Caco-2 (cell line): ENCODE measurements around the gene DVL1. TPM values are rescaled to one million over a fixed set of nuclear protein-coding genes. Genes with fewer than 3 reads are reported as not detected.
A peak's percentile ranks its signal among the peaks of the same experiment; 100 is the strongest.

Experiments
- BruUV-seq: library from RNA; stranded (reverse); fragments of 400-500 nt; replicated peaks from 2 replicates; lab custom pipeline; 2021; lab: Mats Ljungman, UMichigan
- CTCF ChIA-PET: fragments of 300-600 bp; sonication (Branson Sonifier 250); formaldehyde crosslinking; loops from one replicate; lab custom pipeline; 2022; ENCODE audit warnings: antibody characterized with exemption; lab: Charles Lee
- POLR2A ChIA-PET: fragments of 300-600 bp; sonication (Branson Sonifier 250); formaldehyde crosslinking; loops from one replicate; lab custom pipeline; 2022; ENCODE audit warnings: antibody characterized with exemption; lab: Charles Lee
- DNase-seq, 2 experiments: peaks; one replicate each; pipeline versions ENCODE4 v3.0.0 to v3.0.0-alpha.2; 2020 to 2022
- H3K27me3 ChIP-seq: replicated peaks from 2 replicates; pipeline ENCODE4 v1.6.0; 2011; ENCODE audit warnings: low read length; ENCODE audit not compliant: control insufficient read depth, insufficient read depth
- H3K36me3 ChIP-seq: 2 replicates; pipeline ENCODE4 v1.5.1; 2011; ENCODE audit warnings: low read length; ENCODE audit not compliant: control insufficient read depth, insufficient read depth
- H3K4me1 ChIP-seq: fragments of 250-450 bp; sonication (Bioruptor Pico); 2 replicates; pipeline ENCODE4 v1.5.1; 2020; ENCODE audit warnings: mild to moderate bottlenecking
- H3K4me3 ChIP-seq: 2 replicates; pipeline ENCODE4 v1.5.1; 2011; ENCODE audit warnings: low read depth, mild to moderate bottlenecking, control low read depth, low read length
- H3K9me3 ChIP-seq: fragments of 250-450 bp; sonication (Bioruptor Pico); 2 replicates; pipeline ENCODE4 v1.5.1; 2020; ENCODE audit warnings: mild to moderate bottlenecking, moderate library complexity
- H3K27ac Mint-ChIP-seq: one replicate; pipeline ENCODE4 v1.8.0; 2022; ENCODE audit warnings: mixed read lengths; ENCODE audit not compliant: unreplicated experiment
- H3K27me3 Mint-ChIP-seq: one replicate; pipeline ENCODE4 v1.8.0; 2022; ENCODE audit warnings: mixed read lengths; ENCODE audit not compliant: insufficient read depth, unreplicated experiment
- H3K36me3 Mint-ChIP-seq: one replicate; pipeline ENCODE4 v1.8.0; 2022; ENCODE audit warnings: mild to moderate bottlenecking, mixed read lengths; ENCODE audit not compliant: insufficient read depth, unreplicated experiment
- H3K4me1 Mint-ChIP-seq: one replicate; pipeline ENCODE4 v1.8.0; 2022; ENCODE audit warnings: low read depth, mixed read lengths; ENCODE audit not compliant: unreplicated experiment
- H3K4me3 Mint-ChIP-seq: one replicate; pipeline ENCODE4 v1.8.0; 2022; ENCODE audit warnings: mild to moderate bottlenecking, moderate library complexity, mixed read lengths; ENCODE audit not compliant: unreplicated experiment
- H3K9me3 Mint-ChIP-seq: one replicate; pipeline ENCODE4 v1.8.0; 2022; ENCODE audit warnings: mixed read lengths; ENCODE audit not compliant: unreplicated experiment
- intact Hi-C: fragments of 100-400 bp; cut with micrococcal nuclease; formaldehyde crosslinking; loops from one replicate; pipeline ENCODE4 v1.10.0; 2022; ENCODE audit not compliant: unreplicated experiment
- total RNA-seq: library from RNA; stranded (reverse); gene quantifications from 2 replicates; pipeline ENCODE4 v1.2.3, GENCODE V29; 2022
- TF ChIP-seq, protein P1 (sequence below), 2 experiments: fragments of 200-600 bp in 1 of 2; IDR thresholded peaks; 1 replicate in 1 of 2; 2 replicates in 1 of 2; pipeline versions ENCODE4 v1.5.1 to v1.8.0; 2011 to 2022; ENCODE audit warnings: antibody characterized with exemption in 1 of 2, control low read depth in 1 of 2, inconsistent platforms in 1 of 2, low read depth in 1 of 2, low read length in 1 of 2, mild to moderate bottlenecking in 1 of 2, moderate library complexity in 1 of 2; ENCODE audit not compliant: insufficient read depth in 1 of 2, severe bottlenecking in 1 of 2, unreplicated experiment in 1 of 2

DVL1 gene
- total RNA-seq, 1 experiment from 2014 or later = 40.6 TPM

DNA sequence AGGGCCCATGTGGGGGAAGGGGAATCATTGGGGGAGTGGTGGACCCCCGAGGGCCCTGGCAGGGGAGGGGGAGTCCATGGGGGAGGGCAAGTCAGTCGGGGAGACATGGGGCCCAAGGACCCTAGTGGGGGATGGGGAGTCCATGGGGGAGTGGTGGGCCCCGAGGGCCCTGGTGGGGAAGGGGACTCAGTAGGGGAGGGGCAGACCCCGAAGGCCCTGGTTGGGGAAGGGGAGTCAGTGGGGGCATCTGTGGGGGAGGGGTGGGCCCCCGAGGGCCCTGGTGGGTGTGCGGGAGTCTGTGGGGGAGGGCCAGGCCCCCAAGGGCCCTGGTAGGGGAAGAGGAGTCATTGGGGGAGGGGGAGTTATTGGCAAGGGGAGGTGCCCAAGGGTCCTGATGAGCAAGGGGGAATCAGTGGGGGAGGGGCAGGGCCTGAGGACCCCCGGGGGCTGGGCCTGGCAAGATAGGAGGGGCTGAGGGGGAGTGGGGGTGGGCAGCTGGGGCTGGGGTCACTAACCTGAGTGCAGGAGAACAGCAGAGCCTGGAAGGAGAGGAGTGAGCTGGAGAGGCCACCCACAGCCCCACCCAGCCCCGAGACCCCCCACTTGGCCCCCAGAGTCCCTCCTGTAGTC lies 7.1 kb upstream of the DVL1 start:
- H3K27me3 ChIP-seq = no peaks in the 10 kb centered on the region
- no peak for DNase-seq
- intact Hi-C loops = no loop called here
- H3K4me1 ChIP-seq = peaks cover 32% of the 10 kb centered on the region
- POLR2A ChIA-PET = no interaction called here
- H3K4me3 Mint-ChIP-seq = no peak overlapping the region
- no peaks in the 10 kb centered on the region for H3K27me3 Mint-ChIP-seq
- H3K36me3 ChIP-seq = no peaks in the 10 kb centered on the region
- peaks cover 27% of the 10 kb centered on the region for H3K36me3 Mint-ChIP-seq
- H3K9me3 Mint-ChIP-seq = no peaks in the 10 kb centered on the region
- BruUV-seq = no TSS peak
- H3K27ac Mint-ChIP-seq = no peak overlapping the region
- H3K4me1 Mint-ChIP-seq = peaks cover 8% of the 10 kb centered on the region
- no peaks in the 10 kb centered on the region for H3K9me3 ChIP-seq
- peak overlapping the region; percentile 47 for H3K4me3 ChIP-seq
- CTCF ChIA-PET = no interaction called here
- TF ChIP-seq, protein P1, sequence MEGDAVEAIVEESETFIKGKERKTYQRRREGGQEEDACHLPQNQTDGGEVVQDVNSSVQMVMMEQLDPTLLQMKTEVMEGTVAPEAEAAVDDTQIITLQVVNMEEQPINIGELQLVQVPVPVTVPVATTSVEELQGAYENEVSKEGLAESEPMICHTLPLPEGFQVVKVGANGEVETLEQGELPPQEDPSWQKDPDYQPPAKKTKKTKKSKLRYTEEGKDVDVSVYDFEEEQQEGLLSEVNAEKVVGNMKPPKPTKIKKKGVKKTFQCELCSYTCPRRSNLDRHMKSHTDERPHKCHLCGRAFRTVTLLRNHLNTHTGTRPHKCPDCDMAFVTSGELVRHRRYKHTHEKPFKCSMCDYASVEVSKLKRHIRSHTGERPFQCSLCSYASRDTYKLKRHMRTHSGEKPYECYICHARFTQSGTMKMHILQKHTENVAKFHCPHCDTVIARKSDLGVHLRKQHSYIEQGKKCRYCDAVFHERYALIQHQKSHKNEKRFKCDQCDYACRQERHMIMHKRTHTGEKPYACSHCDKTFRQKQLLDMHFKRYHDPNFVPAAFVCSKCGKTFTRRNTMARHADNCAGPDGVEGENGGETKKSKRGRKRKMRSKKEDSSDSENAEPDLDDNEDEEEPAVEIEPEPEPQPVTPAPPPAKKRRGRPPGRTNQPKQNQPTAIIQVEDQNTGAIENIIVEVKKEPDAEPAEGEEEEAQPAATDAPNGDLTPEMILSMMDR (IDR thresholded peaks at IDR 0.05; ENCODE audit: insufficient read depth in 1 of 2, low read depth in 1 of 2, low read length in 1 of 2, severe bottlenecking in 1 of 2, unreplicated experiment in 1 of 2) = no peak

DNA sequence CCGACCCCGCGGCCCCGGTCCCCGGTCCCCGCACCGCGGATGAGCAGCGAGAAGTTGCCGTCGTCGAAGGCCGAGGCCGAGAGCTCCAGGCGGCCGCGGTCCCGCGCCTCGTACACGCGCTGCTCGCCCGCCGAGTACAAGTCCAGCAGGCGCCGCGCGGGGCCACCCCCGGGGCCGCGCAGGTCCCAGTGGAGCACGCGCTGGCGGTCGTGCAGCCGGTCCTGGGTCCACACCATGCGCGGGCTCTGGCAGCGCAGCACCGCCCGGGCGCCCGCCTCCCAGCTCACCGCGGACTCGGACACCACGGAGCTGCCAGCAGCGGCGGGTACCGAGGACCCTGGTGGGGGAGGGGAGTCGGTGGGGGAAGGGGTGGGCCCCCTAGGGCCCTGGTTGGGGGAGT lies 6.2 kb upstream of the DVL1 start:
- intact Hi-C loops = no loop called here
- POLR2A ChIA-PET = interaction anchor here (0.6 kb wide), 1 partner anchor 23 kb away, joined by 4 read pairs; no protein-coding TSS in a partner anchor
- peaks cover 24% of the 10 kb centered on the region for H3K4me1 ChIP-seq

More for the DNA sequence above, 6.2 kb upstream of the DVL1 start:
- no peaks in the 10 kb centered on the region for H3K9me3 Mint-ChIP-seq
- peaks cover 27% of the 10 kb centered on the region for H3K36me3 Mint-ChIP-seq
- CTCF ChIA-PET = interaction anchor here (0.6 kb wide), 1 partner anchor 184 kb away, joined by 5 read pairs; no protein-coding TSS in a partner anchor
- no TSS peak for BruUV-seq
- TF ChIP-seq, protein P1 (IDR thresholded peaks at IDR 0.05; ENCODE audit: insufficient read depth in 1 of 2, low read depth in 1 of 2, low read length in 1 of 2, severe bottlenecking in 1 of 2, unreplicated experiment in 1 of 2) = no peak
- no peaks in the 10 kb centered on the region for H3K27me3 Mint-ChIP-seq
- no peak overlapping the region for H3K27ac Mint-ChIP-seq
- H3K4me3 ChIP-seq = peak overlapping the region; percentile 47
- H3K9me3 ChIP-seq = no peaks in the 10 kb centered on the region
- DNase-seq = peak; percentile 63 to 71
- H3K4me3 Mint-ChIP-seq = no peak overlapping the region
- no peaks in the 10 kb centered on the region for H3K27me3 ChIP-seq
- H3K36me3 ChIP-seq = no peaks in the 10 kb centered on the region
- H3K4me1 Mint-ChIP-seq = peaks cover under 1% of the 10 kb centered on the region
